ENCODE results near the gene RNU6-7.

Gene RNU6-7

GRCh38 chr14:32201816-32202490 is at the start of gene RNU6-7:
RNU6-7 (plus strand) TSS chr14:32202045.
- DNase-seq (ENCODE audit: low read depth): no peak
- peak within 1 kb of the TSS; percentile 58 for H3K4me3 ChIP-seq (ENCODE audit: control insufficient read depth, low read depth, low read length)
- TF ChIP-seq, protein P1, sequence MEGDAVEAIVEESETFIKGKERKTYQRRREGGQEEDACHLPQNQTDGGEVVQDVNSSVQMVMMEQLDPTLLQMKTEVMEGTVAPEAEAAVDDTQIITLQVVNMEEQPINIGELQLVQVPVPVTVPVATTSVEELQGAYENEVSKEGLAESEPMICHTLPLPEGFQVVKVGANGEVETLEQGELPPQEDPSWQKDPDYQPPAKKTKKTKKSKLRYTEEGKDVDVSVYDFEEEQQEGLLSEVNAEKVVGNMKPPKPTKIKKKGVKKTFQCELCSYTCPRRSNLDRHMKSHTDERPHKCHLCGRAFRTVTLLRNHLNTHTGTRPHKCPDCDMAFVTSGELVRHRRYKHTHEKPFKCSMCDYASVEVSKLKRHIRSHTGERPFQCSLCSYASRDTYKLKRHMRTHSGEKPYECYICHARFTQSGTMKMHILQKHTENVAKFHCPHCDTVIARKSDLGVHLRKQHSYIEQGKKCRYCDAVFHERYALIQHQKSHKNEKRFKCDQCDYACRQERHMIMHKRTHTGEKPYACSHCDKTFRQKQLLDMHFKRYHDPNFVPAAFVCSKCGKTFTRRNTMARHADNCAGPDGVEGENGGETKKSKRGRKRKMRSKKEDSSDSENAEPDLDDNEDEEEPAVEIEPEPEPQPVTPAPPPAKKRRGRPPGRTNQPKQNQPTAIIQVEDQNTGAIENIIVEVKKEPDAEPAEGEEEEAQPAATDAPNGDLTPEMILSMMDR (IDR thresholded peaks at IDR 0.05; ENCODE audit: control insufficient read depth, insufficient read depth, low read depth, low read length, missing control alignments): no peak

DNA sequence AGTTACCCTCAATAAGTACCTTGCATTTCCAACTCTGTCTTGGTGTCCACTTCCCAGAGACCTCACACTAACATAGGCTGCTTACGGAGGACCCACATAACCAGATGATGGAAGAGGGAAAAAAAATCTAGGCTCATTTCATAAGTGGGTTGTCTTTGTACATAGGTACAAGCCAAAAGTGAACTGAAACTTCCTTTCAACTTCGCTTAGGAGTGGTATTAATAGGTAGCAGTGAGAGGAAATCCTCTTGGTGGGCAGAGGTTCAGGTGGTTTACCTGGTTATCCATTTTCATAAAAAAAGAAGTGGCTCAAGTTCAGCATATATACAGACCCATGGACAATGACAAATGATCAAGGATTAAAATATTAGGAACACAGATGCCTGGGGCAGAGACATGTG is 35.8 kb upstream of the RNU6-7 start:
- TF ChIP-seq, protein P1 (IDR thresholded peaks at IDR 0.05; ENCODE audit: control insufficient read depth, insufficient read depth, low read depth, low read length, missing control alignments): no peak
- no peak overlapping the region for H3K4me3 ChIP-seq (ENCODE audit: control insufficient read depth, low read depth, low read length)
- DNase-seq (ENCODE audit: low read depth): no peak

DNA sequence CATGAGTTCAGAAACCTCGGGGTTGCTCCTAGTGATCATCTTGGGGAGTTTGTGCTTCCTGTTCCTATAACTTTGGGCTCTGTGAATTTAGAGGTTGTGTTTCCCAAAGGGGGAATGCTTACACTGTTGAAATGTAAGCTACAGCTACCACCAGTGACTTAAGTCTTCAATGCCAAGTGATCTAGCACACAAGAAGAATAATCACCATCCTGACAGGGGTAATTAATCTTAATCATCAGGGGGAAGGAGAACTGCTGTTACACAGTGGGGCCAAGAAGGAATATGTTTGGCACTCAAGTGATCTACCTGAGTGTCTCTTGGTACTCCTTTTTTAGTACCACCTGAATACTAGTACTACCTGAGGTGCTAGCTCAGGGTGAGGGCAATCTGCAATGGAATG is 34.9 kb upstream of the RNU6-7 start:
- no peak overlapping the region for H3K4me3 ChIP-seq (ENCODE audit: control insufficient read depth, low read depth, low read length)
- TF ChIP-seq, protein P1 (IDR thresholded peaks at IDR 0.05; ENCODE audit: control insufficient read depth, insufficient read depth, low read depth, low read length, missing control alignments): no peak
- DNase-seq (ENCODE audit: low read depth): no peak

DNA sequence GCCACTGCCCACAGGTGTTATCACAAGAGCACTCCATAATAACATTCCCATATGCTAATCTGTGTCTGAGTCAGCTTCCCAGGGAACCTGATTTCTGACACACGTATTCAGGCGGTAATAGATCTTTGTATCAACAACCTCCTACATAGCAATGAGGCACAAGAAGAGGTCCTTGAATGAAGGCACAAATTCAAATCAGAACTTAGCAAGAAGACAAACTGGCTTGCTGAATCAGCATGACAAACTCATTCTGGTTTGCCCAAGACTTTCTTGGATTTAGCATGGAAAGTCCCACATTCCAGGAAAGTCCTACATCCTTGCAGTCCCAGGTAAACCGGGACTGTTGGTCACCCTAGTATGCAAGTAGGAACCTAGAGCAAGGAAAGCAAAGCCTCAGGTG is 33.9 kb upstream of the RNU6-7 start:
- DNase-seq (ENCODE audit: low read depth): no peak
- H3K4me3 ChIP-seq (ENCODE audit: control insufficient read depth, low read depth, low read length): no peak overlapping the region
- TF ChIP-seq, protein P1 (IDR thresholded peaks at IDR 0.05; ENCODE audit: control insufficient read depth, insufficient read depth, low read depth, low read length, missing control alignments): no peak

- TF ChIP-seq, protein P1 (IDR thresholded peaks at IDR 0.05; ENCODE audit: control insufficient read depth, insufficient read depth, low read depth, low read length, missing control alignments): no peak
- no peak overlapping the region for H3K4me3 ChIP-seq (ENCODE audit: control insufficient read depth, low read depth, low read length)
- DNase-seq (ENCODE audit: low read depth): no peak
Observed at GRCh38 chr14:32169191-32169590, 32.7 kb upstream of the RNU6-7 start.

DNA sequence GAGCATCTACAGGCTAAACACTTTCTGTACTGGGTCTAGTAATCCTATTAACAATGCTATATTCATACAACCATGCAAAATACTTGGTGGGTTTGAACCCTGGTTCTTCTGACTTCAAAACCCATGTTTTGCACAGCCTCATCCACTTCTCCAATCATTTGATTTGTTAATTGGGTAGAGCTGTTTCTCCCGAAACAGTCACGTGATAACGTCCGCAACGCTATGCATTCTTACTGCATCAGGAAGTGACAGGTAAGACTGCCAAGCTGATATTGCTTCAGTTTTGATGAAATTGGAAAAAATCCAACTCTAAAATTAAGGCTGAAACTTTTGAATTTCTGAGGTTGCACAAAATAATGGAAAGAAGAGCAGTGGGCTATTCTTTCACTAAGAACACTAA is 30.4 kb upstream of the RNU6-7 start:
- no peak overlapping the region for H3K4me3 ChIP-seq (ENCODE audit: control insufficient read depth, low read depth, low read length)
- TF ChIP-seq, protein P1 (IDR thresholded peaks at IDR 0.05; ENCODE audit: control insufficient read depth, insufficient read depth, low read depth, low read length, missing control alignments): no peak
- no peak for DNase-seq (ENCODE audit: low read depth)

Measured in AG09309 (cell line).